ENCODE data around the gene ALPP.

ALPP gene

GRCh38 chr2:232339121-232340081 is 39.1 kb upstream of the ALPP start:
- DNase-seq, result no peak
- in situ Hi-C loops (cut with MboI; ENCODE audit: low pct_unique_long_range_greater_than_20kb, low sequenced_read_pairs), result no loop called here

GRCh38 chr2:232340171-232340935 is 38.2 kb upstream of the ALPP start:
- DNase-seq, result no peak
- in situ Hi-C loops (cut with MboI; ENCODE audit: low pct_unique_long_range_greater_than_20kb, low sequenced_read_pairs), result no loop called here

DNA sequence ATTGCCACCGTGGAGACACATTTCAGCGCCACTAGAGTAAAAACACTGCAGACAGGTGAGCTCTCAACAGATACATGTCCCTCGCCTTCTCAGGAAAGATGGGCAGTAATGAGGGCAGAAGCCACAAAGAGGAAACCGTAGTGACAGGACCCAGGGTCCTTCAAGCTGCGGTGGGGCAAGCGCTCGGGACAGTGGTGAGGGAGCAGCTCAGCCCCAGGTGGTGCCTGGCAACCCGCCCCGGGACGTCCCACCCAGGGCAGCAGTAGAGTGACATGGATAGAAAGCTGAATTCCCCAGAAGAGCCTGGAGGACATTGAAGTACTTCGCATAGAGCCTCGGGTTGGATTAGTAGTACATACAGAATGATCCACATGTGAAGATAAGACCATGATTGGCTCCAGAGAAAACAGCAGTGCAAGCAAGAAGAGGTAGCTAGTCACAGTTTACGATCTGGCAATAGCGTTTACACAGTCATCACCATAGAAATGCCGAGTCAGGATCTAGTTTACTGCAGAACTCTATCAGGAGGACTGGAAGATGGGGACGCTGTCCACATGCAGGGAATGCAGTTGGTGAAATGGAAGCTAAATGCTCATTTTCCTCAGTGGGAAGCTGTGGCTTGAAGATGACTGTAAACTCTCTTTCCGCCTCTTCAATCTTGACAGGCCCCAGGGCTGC is 37.4 kb upstream of the ALPP start:
- in situ Hi-C loops (cut with MboI; ENCODE audit: low pct_unique_long_range_greater_than_20kb, low sequenced_read_pairs), result no loop called here
- no peak for DNase-seq

- in situ Hi-C loops (cut with MboI; ENCODE audit: low pct_unique_long_range_greater_than_20kb, low sequenced_read_pairs), result no loop called here
- no peak for DNase-seq
These were observed 36.8 kb upstream of the ALPP start for GRCh38 chr2:232341739-232342126.

GRCh38 chr2:232342635-232343565 is 35.7 kb upstream of the ALPP start:
- DNase-seq, result no peak
- in situ Hi-C loops (cut with MboI; ENCODE audit: low pct_unique_long_range_greater_than_20kb, low sequenced_read_pairs), result no loop called here

GRCh38 chr2:232343821-232344220 is 34.7 kb upstream of the ALPP start:
- DNase-seq, result no peak
- in situ Hi-C loops (cut with MboI; ENCODE audit: low pct_unique_long_range_greater_than_20kb, low sequenced_read_pairs), result no loop called here

GRCh38 chr2:232345251-232345650 is 33.3 kb upstream of the ALPP start:
- in situ Hi-C loops (cut with MboI; ENCODE audit: low pct_unique_long_range_greater_than_20kb, low sequenced_read_pairs), result no loop called here
- no peak for DNase-seq

- in situ Hi-C loops (cut with MboI; ENCODE audit: low pct_unique_long_range_greater_than_20kb, low sequenced_read_pairs), result no loop called here
- DNase-seq, result no peak
These were observed 31.2 kb upstream of the ALPP start for GRCh38 chr2:232347369-232347768.

- in situ Hi-C loops (cut with MboI; ENCODE audit: low pct_unique_long_range_greater_than_20kb, low sequenced_read_pairs), result no loop called here
- DNase-seq, result no peak
These were observed 29.6 kb upstream of the ALPP start for GRCh38 chr2:232348936-232349335.

DNA sequence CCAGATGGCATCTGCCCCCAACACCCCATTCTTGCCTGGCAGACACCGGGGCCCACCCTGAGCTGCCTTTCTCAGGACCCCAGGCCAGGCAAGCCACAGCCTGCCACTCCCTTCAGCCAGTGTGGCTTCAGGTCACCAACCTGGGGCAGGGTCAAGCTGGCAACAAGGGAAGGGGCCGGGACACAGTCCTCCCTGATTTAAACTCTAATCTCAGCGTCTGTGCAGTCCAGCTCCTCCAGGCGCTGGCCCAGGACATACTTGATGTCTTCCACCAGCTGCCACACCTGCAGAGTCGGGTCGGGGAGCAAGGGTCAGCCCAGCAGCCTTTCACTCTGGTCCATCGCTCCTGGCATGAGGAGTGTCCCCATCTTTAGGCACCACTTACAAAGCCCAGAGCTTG is 29.0 kb upstream of the ALPP start:
- no peak for DNase-seq
- in situ Hi-C loops (cut with MboI; ENCODE audit: low pct_unique_long_range_greater_than_20kb, low sequenced_read_pairs), result no loop called here

- in situ Hi-C loops (cut with MboI; ENCODE audit: low pct_unique_long_range_greater_than_20kb, low sequenced_read_pairs), result no loop called here
- no peak for DNase-seq
These were observed 28.5 kb upstream of the ALPP start for GRCh38 chr2:232349946-232350635.

- DNase-seq, result no peak
- in situ Hi-C loops (cut with MboI; ENCODE audit: low pct_unique_long_range_greater_than_20kb, low sequenced_read_pairs), result no loop called here
These were observed 27.5 kb upstream of the ALPP start for GRCh38 chr2:232350804-232351685.

DNA sequence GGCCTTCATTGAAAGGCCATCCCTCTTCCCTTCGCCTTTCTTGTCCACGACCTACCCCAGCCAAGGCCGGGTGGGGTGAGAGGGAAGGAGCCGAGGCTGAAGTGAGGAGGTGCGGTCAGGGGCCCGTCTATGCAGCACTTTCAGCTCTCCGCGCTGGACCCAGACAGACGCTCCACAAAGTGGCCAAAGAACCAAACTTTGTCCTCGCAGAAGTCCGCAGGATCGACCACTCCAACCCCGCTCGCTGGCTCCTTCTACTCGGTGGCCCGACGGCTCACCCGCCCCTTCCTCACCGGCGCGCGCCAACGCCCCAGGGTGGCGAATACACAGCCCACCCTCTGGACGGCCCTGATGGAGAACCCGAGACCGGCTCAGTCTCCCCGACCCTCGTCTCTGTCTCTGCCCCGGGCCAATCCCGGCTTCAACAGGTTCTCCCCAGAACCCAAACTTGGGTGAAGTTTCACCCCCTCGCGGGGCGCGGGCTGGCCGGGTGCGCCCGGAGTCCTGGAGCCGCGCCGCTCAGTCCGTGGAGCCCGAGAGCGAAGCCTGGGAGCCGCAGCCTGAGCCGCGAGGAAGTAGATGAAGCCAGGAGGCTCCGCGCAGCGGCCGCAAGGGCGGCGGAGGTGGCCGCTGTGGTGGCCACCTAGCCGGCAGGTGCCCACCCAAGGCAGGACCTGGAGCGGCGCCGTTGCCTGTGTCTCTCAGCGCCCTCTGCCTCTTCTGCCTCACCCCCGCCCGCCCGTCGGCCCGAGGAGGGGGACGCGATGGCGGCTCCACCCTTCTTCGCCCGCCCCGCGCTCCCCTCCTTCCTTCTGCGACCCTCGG is 26.7 kb upstream of the ALPP start:
- in situ Hi-C loops (cut with MboI; ENCODE audit: low pct_unique_long_range_greater_than_20kb, low sequenced_read_pairs), result no loop called here
- DNase-seq, result no peak

GRCh38 chr2:232352511-232353091 is 25.9 kb upstream of the ALPP start:
- in situ Hi-C loops (cut with MboI; ENCODE audit: low pct_unique_long_range_greater_than_20kb, low sequenced_read_pairs), result no loop called here
- DNase-seq, result no peak

- no peak for DNase-seq
- in situ Hi-C loops (cut with MboI; ENCODE audit: low pct_unique_long_range_greater_than_20kb, low sequenced_read_pairs), result no loop called here
These were observed 25.5 kb upstream of the ALPP start for GRCh38 chr2:232353096-232353495.

DNA sequence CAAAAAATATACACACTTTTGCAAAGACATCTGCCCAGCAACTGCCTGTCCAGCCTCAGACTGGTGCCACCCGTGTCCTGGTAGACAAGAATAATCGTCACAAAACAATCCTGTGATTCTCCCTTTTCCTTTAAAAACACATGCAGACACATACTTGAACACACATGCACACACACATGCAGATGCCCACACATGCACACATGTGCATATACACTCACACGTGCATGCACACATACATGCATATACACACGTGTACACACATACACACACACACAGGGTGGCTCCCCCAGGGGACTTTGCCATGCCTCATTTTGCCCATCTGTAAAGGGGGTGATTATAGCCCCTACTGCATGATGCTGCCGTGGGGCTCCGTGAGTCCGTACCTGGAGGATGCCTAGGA is 24.9 kb upstream of the ALPP start:
- no peak for DNase-seq
- in situ Hi-C loops (cut with MboI; ENCODE audit: low pct_unique_long_range_greater_than_20kb, low sequenced_read_pairs), result no loop called here

Measured in KBM-7 (cell line).